ENCODE measurements around the gene DMKN.

Gene DMKN, protein sequence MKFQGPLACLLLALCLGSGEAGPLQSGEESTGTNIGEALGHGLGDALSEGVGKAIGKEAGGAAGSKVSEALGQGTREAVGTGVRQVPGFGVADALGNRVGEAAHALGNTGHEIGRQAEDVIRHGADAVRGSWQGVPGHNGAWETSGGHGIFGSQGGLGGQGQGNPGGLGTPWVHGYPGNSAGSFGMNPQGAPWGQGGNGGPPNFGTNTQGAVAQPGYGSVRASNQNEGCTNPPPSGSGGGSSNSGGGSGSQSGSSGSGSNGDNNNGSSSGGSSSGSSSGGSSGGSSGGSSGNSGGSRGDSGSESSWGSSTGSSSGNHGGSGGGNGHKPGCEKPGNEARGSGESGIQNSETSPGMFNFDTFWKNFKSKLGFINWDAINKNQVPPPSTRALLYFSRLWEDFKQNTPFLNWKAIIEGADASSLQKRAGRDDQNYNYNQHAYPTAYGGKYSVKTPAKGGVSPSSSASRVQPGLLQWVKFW

DNA sequence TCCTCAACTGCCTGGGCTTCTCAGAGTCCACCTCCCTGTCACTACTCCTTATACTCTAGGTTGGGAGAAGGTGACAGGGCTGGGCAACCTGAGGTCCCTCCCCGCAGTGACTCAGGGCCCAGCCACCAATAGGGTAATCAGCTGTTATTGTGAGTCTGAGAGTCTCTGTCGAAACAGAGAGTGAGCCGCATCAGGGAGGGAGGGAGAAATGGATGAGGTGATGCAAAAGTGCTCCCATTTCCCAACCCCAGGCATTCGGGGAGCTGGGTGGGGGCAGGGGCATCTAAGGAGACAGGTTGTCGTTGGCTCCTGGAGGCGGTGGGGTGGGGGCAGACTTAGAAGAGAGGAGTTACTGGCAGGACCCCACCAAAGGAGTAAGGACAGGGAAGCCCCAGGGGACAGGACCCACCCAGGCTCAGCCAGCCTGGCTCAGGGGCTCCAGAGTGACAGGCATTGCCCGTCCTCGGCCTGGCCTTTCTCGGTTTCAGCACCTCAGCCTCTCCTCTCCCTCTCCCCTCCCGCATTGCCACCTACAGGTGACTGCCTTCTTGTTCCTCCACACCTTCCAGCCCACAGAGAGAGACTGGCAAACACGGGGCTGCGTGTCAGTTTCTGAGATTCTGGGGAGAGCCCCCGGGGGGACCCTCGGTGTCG, at the start of gene DMKN:
Gene DMKN, minus strand, starts transcription at position 22 of the 654 bp plus-strand sequence. CDS start 174 bp downstream, outside the sequence.
- no peak for DNase-seq

DNA sequence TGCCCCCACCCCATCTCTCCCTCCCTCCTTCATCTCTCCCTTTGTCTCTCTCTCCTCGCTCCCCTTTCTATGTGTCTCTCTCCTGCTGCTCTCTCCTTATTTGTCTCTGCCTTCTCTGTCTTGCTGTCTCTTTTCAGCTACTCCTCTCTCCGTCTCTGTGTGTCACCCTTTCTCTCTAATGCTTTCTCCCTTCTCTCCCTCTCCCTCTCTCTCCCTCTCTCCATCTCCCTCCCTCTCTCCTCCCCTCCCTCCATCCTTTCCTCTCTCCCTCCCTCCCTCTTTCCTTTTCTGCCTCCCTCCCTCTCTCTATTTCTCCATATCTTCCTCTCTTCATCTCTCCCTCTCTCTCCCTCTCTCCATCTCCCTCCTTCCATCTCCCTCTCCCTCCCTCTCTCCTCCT, 49.3 kb upstream of the DMKN start:
- no peak for DNase-seq

DNA sequence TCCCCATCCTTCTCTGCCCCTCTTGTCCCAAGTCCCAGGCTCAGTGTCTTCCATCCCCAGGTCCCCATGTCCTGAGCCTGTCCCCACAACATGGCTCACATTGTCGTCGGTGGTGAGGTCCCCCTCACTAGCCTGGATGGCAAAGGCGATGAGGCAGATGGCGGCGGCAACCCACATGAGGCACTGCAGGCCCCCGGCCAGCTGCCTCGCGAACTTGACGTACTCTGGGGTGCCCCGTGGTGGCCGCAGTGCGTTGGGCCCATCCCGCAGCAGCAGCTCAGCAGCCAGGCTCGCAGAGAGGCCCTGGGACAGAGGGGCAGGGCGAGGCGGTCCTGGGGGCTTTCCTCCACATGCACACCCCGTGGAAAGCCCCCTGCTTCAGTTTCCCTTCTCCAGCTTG, 48.9 kb upstream of the DMKN start:
- DNase-seq, result no peak

DNA sequence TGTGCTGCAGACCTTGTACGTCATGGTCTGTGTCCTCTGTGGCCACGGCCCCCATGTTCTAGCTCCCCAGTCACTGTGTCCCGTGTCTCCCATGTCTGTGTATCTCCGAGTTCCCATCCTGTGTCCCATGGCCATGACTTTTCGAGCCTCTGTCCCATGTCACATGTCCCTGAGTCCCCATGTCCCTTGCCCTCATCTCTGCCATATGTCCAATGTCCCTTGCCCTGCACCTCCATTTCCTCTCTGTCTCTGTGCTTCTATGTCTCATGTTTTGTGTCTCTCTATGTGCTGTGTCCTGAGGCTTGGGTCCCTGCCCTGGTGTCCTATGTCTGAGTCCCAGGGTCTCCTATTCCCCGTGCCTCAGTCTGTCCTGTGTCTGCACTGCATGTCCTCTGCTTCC, 48.0 kb upstream of the DMKN start:
- DNase-seq, result no peak

DNA sequence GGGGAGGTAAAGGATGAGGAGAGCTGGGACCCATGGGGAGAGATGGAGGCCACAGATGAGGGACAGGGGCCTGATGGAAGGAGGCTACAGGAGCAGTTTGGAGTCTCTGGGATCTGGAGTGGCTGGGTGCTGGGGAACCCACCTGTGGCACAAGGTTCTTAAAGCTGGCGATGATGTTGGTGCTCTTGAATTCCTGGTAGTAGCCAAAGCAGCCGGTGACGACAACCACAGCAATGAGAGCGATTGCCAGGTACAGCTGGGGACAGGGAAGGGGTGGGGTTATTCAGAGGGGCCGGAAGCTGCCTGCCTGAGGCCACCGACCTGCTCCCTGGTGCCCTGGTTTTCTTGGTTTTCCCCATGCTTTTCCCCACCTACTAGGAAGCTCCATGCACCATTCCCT, 47.2 kb upstream of the DMKN start:
- no peak for DNase-seq

DNA sequence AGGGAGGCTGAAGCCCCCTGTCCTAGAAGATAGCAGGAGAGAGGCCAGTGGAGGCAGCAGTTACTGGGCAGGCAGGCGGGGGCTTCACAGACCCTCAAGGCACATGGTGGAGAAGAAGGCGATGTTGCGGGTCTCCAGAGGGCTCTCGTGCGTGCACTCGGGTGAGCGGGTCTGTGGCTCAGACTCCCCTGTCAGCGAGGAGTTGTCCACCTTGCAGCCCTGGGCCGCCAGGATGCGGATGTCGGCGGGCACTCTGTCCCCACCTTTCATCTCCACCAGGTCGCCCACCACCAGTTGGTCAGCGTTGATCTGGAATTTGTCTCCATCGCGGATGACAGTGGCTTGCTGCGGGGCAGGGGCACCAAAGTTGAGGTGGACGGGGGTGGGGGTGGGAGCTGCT, 46.8 kb upstream of the DMKN start:
- DNase-seq, result no peak

DNA sequence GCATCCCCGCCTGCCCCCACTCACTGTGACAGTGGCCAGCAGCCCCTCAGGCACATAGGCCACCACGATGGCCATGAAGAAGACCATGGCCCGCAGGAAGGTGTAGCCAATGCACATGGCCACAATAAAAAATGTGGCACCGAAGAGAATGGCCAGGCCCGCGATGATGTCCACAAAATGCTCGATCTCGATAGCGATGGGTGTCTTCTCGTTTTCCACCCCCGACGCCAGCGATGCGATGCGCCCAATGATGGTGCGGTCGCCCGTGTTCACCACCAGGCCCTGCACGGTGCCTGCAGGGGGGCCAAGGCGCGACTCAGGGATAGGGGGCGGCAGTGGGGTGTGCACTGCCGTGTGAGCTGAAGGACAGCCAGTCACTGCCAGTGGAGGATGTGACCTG, 46.3 kb upstream of the DMKN start:
- no peak for DNase-seq

DNA sequence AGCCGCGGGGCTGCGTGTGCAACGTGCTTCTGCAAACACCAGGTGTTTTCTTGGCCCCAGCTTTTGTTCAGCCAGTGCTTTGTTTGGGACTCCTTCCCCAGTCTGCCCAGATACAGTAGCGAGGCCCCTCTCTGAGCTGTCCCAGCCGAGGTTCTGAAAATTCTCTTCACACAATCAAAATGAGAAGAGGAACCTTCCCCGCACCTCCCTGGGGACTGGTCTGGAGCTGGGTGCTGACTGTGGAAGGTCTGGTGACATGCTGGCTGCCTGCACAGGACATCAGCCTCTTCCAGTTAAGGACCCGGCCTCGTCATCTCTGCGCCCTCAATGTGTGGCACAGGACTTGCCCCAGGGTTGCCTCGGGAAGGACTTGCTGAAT, 45.8 kb upstream of the DMKN start:
- DNase-seq, result no peak

DNA sequence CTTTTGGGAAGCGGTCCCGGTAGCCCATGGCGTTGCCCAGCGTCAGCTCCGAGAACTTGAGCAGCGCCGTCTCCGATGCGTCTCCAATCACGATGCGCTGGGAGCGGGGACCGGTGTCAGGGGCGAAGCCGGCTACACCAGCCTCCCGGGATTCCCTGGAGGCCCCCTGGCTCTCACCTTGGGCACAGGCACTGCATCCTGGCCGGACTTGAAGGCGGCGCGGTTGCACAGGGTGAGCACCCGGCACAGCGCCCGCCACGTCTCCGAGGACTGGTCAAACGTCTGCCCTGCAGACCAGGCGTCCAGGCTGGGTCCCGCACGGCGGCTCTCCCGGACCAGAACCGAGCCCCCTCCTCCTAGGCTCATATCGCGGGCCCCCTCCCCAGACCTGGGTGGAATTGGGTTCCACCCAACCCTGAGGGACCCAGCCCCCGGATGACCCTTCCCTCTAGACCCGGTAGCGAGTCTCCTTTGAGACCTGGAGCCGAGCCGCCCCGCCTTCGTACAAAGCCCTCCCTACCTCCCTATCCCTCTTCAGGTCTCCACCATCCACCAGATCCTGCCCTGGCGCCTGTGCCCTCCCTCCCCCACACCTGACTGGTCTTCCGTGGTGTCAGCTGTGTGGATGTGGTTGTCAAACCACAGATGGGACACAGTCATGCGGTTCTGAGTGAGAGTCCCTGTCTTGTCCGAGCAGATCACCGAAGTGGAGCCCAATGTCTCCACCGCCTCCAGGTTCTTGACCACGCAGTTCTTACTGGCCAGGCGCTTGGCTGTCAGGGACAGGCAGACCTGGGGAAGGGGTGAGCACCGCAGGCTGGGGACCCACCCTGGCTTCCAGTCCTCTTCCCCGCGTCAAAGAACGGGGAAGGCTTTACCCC, 45.2 kb upstream of the DMKN start:
- no peak for DNase-seq

DNA sequence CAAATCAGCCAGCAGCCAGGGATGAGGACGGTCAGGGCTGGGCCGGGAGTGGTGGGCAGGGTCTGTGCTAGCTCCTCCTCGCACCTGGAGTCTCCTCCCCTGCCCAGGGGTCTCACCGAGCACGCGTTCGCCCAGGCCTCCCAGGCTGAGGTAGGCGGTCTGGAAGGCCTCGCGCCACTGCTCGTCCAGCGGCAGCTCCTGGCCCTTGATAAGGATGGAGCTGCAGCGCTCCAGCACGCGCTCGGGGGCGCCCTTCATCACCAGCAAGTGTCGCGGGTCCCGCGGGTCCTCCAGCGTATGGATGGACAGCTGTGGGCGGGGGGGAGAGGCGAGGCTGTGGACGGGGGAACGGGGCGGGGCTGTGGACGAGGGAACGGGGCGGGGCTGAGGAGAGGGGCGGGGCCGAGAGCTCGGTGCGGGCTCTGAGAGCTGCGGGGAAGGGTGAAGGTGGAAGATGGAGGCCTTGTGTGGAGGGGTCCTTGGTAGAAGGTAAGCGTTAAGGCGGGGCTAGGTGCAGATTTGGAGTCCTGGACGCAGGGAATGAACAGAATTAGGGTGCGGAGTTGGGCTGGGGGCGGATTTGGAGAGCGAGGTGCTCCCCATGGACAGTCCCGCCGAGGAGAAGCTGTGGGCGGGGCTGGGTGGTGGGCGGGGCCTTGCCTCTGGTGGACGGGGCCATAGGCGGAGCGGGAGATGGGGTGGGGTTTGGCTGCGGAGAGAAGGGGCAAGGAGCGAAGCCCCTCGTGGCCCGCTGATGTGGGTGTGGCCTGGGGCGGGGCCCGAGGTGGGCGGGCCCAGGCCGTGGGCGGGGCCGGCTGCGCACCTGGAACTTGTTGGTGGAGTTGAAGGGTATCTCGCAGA, 44.3 kb upstream of the DMKN start:
- peak; percentile 18 for DNase-seq

DNA sequence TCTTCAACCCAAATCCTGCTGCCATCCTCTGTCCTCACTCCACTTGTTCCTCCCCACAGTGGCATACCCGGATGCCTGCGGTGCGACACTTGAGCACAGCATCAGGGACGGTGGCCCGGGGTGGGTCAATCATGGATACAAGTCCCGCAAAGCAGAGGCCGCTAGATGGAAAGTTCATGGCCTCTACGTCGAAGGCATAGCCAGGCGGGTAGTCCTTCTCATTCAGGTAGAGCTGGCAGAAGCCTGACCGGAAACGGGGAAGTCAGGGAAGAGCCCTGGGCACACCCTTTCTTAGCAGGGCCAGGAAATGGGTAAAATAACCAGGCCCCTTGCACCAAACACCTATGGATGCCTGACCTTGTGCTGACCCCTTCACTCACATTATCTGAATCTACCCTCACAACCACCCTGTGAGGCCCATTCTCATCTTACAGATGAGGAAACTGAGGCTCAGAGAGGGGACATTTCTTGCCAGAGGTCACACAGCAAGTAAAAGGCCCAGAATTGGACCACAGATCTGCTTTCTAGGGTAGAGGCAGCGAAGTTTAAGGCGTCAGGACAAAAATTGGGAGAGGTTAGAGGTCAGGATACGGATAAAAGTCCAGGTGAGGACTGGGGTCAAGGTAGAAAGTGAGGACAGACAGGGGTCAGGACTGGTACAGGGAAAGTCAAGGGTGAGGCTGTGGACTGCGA, 43.5 kb upstream of the DMKN start:
- DNase-seq, result no peak

DNA sequence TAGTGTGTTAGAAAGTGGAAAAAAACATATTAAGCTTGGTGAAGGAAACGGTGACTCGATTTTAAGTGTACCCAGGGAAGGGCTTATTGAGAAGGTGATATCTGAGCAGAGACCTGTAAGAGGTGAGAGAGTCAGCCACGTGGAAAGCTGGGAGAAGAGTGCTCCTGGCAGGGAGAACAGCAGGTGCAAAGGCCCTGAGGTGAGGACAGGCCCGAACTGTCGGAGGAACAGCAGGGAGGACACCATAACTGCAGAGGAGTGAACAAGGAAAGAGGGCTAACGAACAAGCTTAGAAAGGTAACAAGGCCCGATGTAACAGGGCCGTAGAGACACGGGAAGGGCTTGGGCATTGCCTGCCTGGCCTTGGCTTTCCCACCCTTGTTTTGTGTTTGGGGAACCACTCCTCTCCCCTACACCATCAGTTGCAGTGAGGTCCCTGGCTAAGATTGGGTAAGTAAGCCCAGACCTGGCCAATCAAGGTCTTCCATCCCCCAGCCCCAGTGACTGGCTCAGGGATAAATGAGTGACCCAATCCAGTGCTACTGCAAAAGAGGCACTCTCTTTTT, 42.7 kb upstream of the DMKN start:
- DNase-seq, result no peak

DNA sequence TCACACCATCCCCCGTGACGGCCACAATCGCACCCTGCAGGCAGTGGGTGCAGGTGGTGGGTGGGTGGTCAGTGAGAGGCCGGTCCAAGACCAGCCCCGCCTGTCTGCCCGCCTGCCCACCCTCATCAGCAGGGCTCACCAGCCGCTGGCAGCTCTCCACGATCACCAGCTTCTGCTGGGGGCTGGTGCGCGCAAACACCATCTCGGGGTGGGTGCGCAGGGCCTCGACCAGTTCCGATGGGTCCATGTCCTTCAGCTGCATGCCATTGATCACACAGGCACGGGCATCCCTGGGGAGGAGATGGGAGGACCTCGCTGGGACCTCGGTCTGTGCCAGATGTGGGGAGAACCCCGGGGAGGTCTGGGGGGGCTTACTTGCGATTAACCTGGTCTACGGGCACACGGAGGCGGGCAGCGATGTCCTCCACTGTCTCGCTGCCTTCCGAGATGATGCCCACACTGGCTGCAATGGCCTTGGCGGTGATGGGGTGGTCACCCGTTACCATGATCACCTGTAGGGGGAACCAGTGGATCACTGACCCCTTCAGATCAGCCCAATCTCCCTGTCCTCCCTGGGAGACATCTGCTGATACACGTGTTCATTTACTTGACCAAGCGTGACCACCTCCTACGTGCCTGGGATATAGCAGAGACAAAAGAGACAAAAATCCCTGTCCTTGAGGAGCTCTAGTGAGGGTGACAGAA, 42.0 kb upstream of the DMKN start:
- no peak for DNase-seq

DNA sequence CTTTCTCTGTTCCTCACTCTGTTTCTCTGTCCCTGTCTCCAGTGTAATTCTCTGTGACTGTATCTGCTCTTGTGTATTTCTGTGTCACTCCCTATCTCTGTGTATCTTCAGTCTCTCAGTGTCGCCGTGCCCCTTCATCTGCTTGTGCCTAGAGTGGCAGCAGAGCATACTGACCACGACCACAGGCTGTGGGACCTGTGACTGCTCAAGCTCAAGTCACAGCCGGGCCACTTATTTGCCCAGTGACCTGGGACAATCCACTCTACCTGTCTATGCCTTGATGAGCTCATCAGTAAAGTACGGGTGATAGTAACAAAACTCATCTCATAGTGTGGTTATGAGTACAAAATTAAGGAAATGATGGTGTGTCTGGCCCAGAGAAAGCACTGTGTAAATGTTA, 40.6 kb upstream of the DMKN start:
- no peak for DNase-seq

DNA sequence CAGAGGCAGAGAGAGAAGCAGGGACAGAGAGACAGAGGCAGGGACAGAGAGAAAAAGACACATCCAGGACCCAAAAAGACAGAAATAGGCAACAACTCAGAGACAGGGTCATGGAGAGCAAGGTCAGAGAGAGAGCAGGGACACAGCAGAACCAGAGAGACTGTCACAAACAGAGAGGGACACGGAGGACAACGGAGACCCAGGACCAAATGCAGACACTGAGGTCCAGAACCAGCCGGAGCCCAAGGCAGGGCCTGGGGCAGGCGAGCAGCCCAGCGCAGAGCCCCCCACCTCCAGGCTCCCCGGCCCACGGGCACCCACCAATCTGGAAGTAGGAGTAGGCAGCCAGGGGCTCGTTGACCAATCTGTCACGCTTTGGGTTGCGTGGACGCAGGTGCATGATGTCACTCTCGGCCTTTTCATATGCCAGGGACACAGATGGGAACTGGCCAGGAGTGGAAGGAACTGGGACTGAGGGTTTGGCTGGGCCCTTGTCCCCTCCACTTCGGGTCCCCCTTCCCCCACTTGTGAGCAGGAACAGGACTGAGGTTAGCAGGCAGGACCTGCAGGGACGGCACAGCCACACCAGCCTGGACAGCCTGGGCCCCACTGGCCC, 40.0 kb upstream of the DMKN start:
- no peak for DNase-seq

DNA sequence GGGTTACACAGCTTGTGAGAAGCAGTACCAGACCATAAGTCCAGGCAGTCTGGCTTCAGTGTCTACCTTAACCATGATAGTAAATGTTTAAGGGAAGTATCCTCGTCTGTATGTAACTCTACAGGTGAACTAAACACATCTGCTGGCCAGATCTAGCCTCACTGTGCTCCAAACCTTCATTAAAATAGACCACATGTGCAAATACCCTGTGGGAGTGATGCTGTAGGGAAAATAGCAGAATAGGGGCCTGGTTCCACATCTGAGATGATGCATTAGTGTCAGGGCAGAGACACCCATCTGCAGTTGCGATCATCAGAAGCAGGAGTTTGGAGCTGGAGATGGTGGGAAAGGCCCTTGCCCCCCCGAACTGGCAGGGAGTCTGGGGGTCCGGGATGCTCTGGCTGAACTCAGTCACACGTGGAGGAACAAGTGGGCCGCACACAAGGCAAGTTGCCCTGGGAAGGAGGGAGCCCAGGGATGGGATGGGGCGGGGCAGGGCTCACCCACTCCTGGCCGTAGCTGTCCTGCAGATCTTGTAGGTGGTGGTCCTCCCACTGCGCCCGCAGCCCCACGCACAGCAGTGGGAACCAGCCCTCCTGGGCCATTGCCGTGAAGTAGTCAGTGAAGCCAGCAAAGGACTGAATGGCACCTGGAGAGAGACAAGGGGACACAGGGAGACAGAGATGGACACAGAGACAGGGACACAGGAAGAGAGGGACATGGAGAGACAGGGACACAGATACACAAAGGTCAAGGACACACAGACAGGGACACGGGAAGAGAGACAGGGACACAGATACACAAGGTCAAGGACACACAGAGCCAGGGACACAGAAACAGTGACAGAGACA, 39.3 kb upstream of the DMKN start:
- DNase-seq, result no peak

DNA sequence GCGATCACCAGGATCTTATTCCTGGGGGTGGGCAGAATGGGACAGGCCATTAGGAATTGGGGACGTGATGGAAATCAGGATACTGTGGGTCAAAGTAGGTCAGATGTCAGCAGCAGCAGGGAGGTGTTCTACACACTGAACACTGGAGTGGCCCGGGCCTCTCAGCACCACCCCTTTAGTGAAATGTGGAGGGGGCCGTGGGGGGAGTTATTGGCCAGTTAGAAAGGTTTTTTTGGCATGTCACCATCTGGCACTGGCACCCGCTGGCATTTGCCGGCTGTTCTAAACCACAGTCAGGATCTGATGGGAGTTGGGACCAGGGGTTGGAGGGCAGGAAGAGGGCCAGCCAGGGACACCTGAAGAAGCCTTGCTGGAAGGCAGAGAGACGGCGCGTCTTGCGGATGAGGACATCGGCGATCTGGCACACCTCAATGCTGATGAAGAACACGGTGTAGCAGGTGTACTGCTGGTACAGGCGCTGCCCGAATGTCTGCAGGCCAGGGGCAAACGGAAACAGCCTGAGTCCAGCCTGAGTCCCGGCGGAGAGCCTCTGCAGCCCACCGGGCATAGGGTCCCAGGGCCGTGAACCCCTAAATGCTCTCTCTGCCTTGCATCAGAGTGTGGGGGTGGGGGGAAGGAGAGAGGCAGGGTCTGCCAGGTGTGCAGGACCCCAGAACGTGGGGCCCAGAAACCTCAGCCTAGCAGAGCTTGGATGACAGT, 37.8 kb upstream of the DMKN start:
- no peak for DNase-seq

DNA sequence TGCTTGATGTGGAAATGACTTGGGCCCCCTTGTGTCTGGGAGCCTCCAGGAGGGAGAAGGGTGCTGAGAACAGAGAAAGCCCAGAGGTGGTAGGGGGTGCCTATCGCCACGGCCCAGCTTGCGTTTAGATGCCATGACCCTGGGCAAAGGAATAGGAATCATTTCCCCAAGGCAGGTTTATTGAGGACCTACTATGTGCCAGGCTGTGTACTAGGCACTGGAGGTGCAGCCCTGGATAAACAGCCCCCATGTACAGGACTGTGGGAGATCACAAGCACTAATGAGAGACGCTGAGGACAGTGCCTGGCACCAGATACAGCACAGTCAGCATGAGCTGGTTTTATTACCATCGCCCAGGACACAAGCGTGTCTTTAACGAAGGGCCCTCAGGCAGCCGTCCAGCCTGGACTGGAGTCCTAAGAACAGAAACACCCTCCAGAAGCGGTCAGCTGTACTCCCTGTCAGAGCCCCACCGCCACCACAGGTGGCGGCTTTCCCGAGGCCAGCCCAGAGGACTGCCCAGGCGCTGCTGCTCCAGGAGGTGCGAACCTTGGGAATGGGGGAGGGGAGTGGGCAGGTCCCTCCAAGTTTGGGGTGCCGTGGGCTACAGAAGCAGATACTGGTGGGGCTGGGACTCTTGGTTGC, 36.6 kb upstream of the DMKN start:
- DNase-seq, result no peak
